HEK293 (cell line): Measurements from ENCODE around the gene KIF26B.

Experiments
- CTCF ChIA-PET: fragments of 350-600 bp; formaldehyde crosslinking; extraction: SDS; loops from one replicate; lab custom pipeline; 2021; ENCODE audit warnings: antibody characterized with exemption; lab: Yijun Ruan, JAX
- POLR2A ChIA-PET: fragments of 300-600 bp; formaldehyde crosslinking; extraction: SDS; loops from one replicate; lab custom pipeline; 2020; ENCODE audit warnings: antibody characterized with exemption, inconsistent platforms; lab: Yijun Ruan, JAX
- H3K27ac ChIP-seq: fragments of 200-500 bp; sonication (Bioruptor generic); 2 replicates; pipeline ENCODE4 v1.5.1; 2014; ENCODE audit warnings: low read depth, low read length, control low read depth, inconsistent platforms; ENCODE audit errors: extremely low read depth
- H3K36me3 ChIP-seq, 2 experiments: fragments of 200-500 bp in 1 of 2; sonication (Bioruptor generic) in 1 of 2; 1 replicate in 1 of 2; 2 replicates in 1 of 2; pipeline ENCODE4 v1.5.1; 2014 to 2017; ENCODE audit warnings: inconsistent platforms in 2 of 2, low read length in 2 of 2; ENCODE audit not compliant: control insufficient read depth in 2 of 2, insufficient read depth in 1 of 2
- H3K4me1 ChIP-seq: fragments of 200-500 bp; sonication (Bioruptor generic); 2 replicates; pipeline ENCODE4 v1.5.1; 2014; ENCODE audit warnings: mild to moderate bottlenecking, low read length, inconsistent platforms; ENCODE audit not compliant: control insufficient read depth, insufficient read depth
- H3K4me3 ChIP-seq: 2 replicates; pipeline ENCODE4 v1.5.1; 2011; ENCODE audit warnings: low read depth, mild to moderate bottlenecking, control low read depth, low read length, moderate library complexity
- H3K9me3 ChIP-seq: fragments of 200-500 bp; sonication (Bioruptor generic); 2 replicates; pipeline ENCODE4 v1.5.1; 2014; ENCODE audit warnings: low read depth, low read length, inconsistent platforms; ENCODE audit not compliant: control insufficient read depth, insufficient read depth
- AEBP2 ChIP-seq: fragments of 450-650 bp; formaldehyde crosslinking; IDR thresholded peaks from 2 replicates; pipeline ENCODE4 v1.5.1; 2016; ENCODE audit warnings: missing biosample characterization, missing genetic modification characterization, borderline replicate concordance
- IKZF3 ChIP-seq: fragments of 450-650 bp; IDR thresholded peaks from 2 replicates; pipeline ENCODE4 v1.5.0; 2018; ENCODE audit warnings: missing biosample characterization, mild to moderate bottlenecking, missing genetic modification characterization, moderate library complexity
- KLF9 ChIP-seq: fragments of 450-650 bp; formaldehyde crosslinking; IDR thresholded peaks from 2 replicates; pipeline ENCODE4 v1.5.1; 2016; ENCODE audit warnings: missing biosample characterization, missing genetic modification characterization, low read depth
- PRDM1 ChIP-seq: fragments of 450-650 bp; formaldehyde crosslinking; IDR thresholded peaks from 2 replicates; pipeline ENCODE4; 2016; ENCODE audit warnings: missing biosample characterization, missing genetic modification characterization
- ZBTB20 ChIP-seq: fragments of 450-650 bp; formaldehyde crosslinking; IDR thresholded peaks from 2 replicates; pipeline ENCODE4 v1.5.1; 2016; ENCODE audit warnings: missing biosample characterization, missing genetic modification characterization
- ZFP69B ChIP-seq: fragments of 450-650 bp; formaldehyde crosslinking; IDR thresholded peaks from 2 replicates; pipeline ENCODE4 v1.5.1; 2016; ENCODE audit warnings: missing biosample characterization, missing genetic modification characterization
- ZNF121 ChIP-seq: fragments of 450-650 bp; formaldehyde crosslinking; IDR thresholded peaks from 2 replicates; pipeline ENCODE4 v1.5.1; 2016; ENCODE audit warnings: missing biosample characterization, missing genetic modification characterization
- ZNF132 ChIP-seq: fragments of 450-650 bp; formaldehyde crosslinking; IDR thresholded peaks from 2 replicates; pipeline ENCODE4 v1.5.1; 2017; ENCODE audit warnings: missing biosample characterization, missing genetic modification characterization, borderline replicate concordance
- ZNF157 ChIP-seq: fragments of 450-650 bp; formaldehyde crosslinking; IDR thresholded peaks from 2 replicates; pipeline ENCODE4 v1.5.1; 2016; ENCODE audit warnings: missing biosample characterization, missing genetic modification characterization
- ZNF18 ChIP-seq: fragments of 450-650 bp; formaldehyde crosslinking; IDR thresholded peaks from 2 replicates; pipeline ENCODE4 v1.5.1; 2016; ENCODE audit warnings: missing biosample characterization, missing genetic modification characterization
- ZNF202 ChIP-seq: fragments of 450-650 bp; formaldehyde crosslinking; IDR thresholded peaks from 2 replicates; pipeline ENCODE4 v1.5.1; 2016; ENCODE audit warnings: missing biosample characterization, missing genetic modification characterization, borderline replicate concordance
- ZNF223 ChIP-seq: fragments of 450-650 bp; formaldehyde crosslinking; IDR thresholded peaks from 2 replicates; pipeline ENCODE4 v1.5.1; 2016; ENCODE audit warnings: missing biosample characterization, missing genetic modification characterization
- ZNF266 ChIP-seq: fragments of 450-650 bp; formaldehyde crosslinking; IDR thresholded peaks from 2 replicates; pipeline ENCODE4 v1.5.1; 2016; ENCODE audit warnings: missing biosample characterization, missing genetic modification characterization, low read depth
- ZNF354C ChIP-seq: fragments of 450-650 bp; formaldehyde crosslinking; IDR thresholded peaks from 2 replicates; pipeline ENCODE4 v1.5.1; 2016; ENCODE audit warnings: missing biosample characterization, missing genetic modification characterization, low read depth, borderline replicate concordance
- ZNF366 ChIP-seq: fragments of 450-650 bp; formaldehyde crosslinking; conservative IDR thresholded peaks from 2 replicates; pipeline ENCODE4 v1.5.1; 2016; ENCODE audit warnings: missing biosample characterization, missing genetic modification characterization
- ZNF416 ChIP-seq: fragments of 450-650 bp; formaldehyde crosslinking; IDR thresholded peaks from 2 replicates; pipeline ENCODE4 v1.5.1; 2016; ENCODE audit warnings: missing biosample characterization, missing genetic modification characterization
- ZNF433 ChIP-seq: fragments of 450-650 bp; formaldehyde crosslinking; IDR thresholded peaks from 2 replicates; pipeline ENCODE4 v1.5.1; 2016; ENCODE audit warnings: missing biosample characterization, missing genetic modification characterization, low read depth
- ZNF488 ChIP-seq: fragments of 450-650 bp; formaldehyde crosslinking; IDR thresholded peaks from 2 replicates; pipeline ENCODE4 v1.5.1; 2016; ENCODE audit warnings: missing biosample characterization, missing genetic modification characterization
- ZNF510 ChIP-seq: fragments of 450-650 bp; formaldehyde crosslinking; IDR thresholded peaks from 2 replicates; pipeline ENCODE4 v1.5.1; 2018; ENCODE audit warnings: mild to moderate bottlenecking, missing genetic modification characterization, missing biosample characterization; ENCODE audit not compliant: insufficient replicate concordance
- ZNF626 ChIP-seq: fragments of 450-650 bp; sonication (Bioruptor Pico); formaldehyde crosslinking; IDR thresholded peaks from 2 replicates; pipeline ENCODE4 v1.5.1; 2018; ENCODE audit warnings: missing biosample characterization, missing genetic modification characterization, inconsistent platforms
- ZNF677 ChIP-seq: fragments of 450-650 bp; IDR thresholded peaks from 2 replicates; pipeline ENCODE4 v1.5.0; 2018; ENCODE audit warnings: missing biosample characterization, mild to moderate bottlenecking, missing genetic modification characterization, moderate library complexity
- ZNF785 ChIP-seq: fragments of 450-650 bp; formaldehyde crosslinking; IDR thresholded peaks from 2 replicates; pipeline ENCODE4 v1.5.1; 2016; ENCODE audit warnings: missing biosample characterization, missing genetic modification characterization
- ZNF792 ChIP-seq: fragments of 450-650 bp; formaldehyde crosslinking; IDR thresholded peaks from 2 replicates; pipeline ENCODE4 v1.5.1; 2016; ENCODE audit warnings: missing biosample characterization, missing genetic modification characterization
- ZNF837 ChIP-seq: fragments of 450-650 bp; formaldehyde crosslinking; IDR thresholded peaks from 2 replicates; pipeline ENCODE4 v1.5.1; 2016; ENCODE audit warnings: missing biosample characterization, missing genetic modification characterization
- ZSCAN30 ChIP-seq: fragments of 450-650 bp; IDR thresholded peaks from 2 replicates; pipeline ENCODE4 v1.5.1; 2018; ENCODE audit warnings: missing biosample characterization, mild to moderate bottlenecking, missing genetic modification characterization, moderate library complexity

Gene KIF26B

GRCh38 chr1:245264226-245264625, 109.4 kb downstream of the KIF26B start (continued):
- TF ChIP-seq ZNF18 (tag by site-specific recombination) (no peak), ZNF266 (tag by site-specific recombination) (no peak), ZNF792 (tag by site-specific recombination) (no peak), ZFP69B (tag by site-specific recombination) (no peak), ZNF121 (tag by site-specific recombination) (no peak), ZNF510 (tag by site-specific recombination) (no peak), ZNF488 (tag by site-specific recombination) (no peak), ZNF837 (tag by site-specific recombination) (no peak)
- TF ChIP-seq, all 188 proteins: peak for 0

GRCh38 chr1:245266105-245266504, 111.3 kb downstream of the KIF26B start:
- CTCF ChIA-PET: no interaction called here
- Histone ChIP-seq H3K9me3 (no peaks in the 10 kb centered on the region), H3K27ac (no peak overlapping the region)
- TF ChIP-seq ZNF132 (no peak), ZNF223 (tag by site-specific recombination) (no peak), ZFP69B (tag by site-specific recombination) (no peak), ZSCAN30 (tag by site-specific recombination) (no peak), ZNF202 (no peak), ZNF677 (tag by site-specific recombination) (no peak), ZNF626 (no peak), ZBTB20 (tag by site-specific recombination) (no peak), ZNF785 (tag by site-specific recombination) (no peak), ZNF157 (tag by site-specific recombination) (no peak), ZNF354C (tag by site-specific recombination) (no peak)
- TF ChIP-seq, all 188 proteins: peak for 0
- Histone ChIP-seq H3K36me3 (no peaks in the 10 kb centered on the region), H3K4me3 (no peak overlapping the region), H3K4me1 (no peaks in the 10 kb centered on the region)
- POLR2A ChIA-PET: no interaction called here

- no peak for TF ChIP-seq IKZF3 (tag by site-specific recombination)
- TF ChIP-seq ZNF433 (tag by site-specific recombination): no peak
- TF ChIP-seq KLF9 (tag by site-specific recombination): no peak
- TF ChIP-seq AEBP2 (tag by site-specific recombination): no peak
- peak; percentile 98 for TF ChIP-seq PRDM1 (tag by site-specific recombination)
- no peak for TF ChIP-seq ZNF416
- TF ChIP-seq ZNF366 (tag by site-specific recombination): peak; percentile 56
- ChIA-PET CTCF (no interaction called here), POLR2A (no interaction called here)
- H3K4me1 ChIP-seq: no peaks in the 10 kb centered on the region
- no peak overlapping the region for H3K4me3 ChIP-seq
- no peaks in the 10 kb centered on the region for H3K36me3 ChIP-seq
- no peak overlapping the region for H3K27ac ChIP-seq
- no peaks in the 10 kb centered on the region for H3K9me3 ChIP-seq
Measured at GRCh38 chr1:245270063-245270462, 115.3 kb downstream of the KIF26B start.
